ENCODE data around the gene CCDC91.

Gene CCDC91

GRCh38 chr12:28539691-28540323 lies 349.6 kb downstream of the CCDC91 start (continued):
- TF ChIP-seq TSHZ2 (CRISPR knock-in tag; IDR thresholded peaks at IDR 0.05), result no peak
- TF ChIP-seq CSRNP3 (CRISPR knock-in tag; IDR thresholded peaks at IDR 0.05), result no peak
- no peak for TF ChIP-seq ZNF565 (CRISPR knock-in tag; conservative IDR thresholded peaks at IDR 0.05; ENCODE audit: low read depth)
- TF ChIP-seq CREB5 (CRISPR knock-in tag; IDR thresholded peaks at IDR 0.05; ENCODE audit: low read depth), result no peak
- TF ChIP-seq CSDC2 (CRISPR knock-in tag; IDR thresholded peaks at IDR 0.05), result no peak
- no peak for TF ChIP-seq ZFP30 (CRISPR knock-in tag; IDR thresholded peaks at IDR 0.05)
- TF ChIP-seq TCF4 (CRISPR knock-in tag; IDR thresholded peaks at IDR 0.05; ENCODE audit: borderline replicate concordance), result no peak
- no peak for TF ChIP-seq OSR1 (CRISPR knock-in tag; IDR thresholded peaks at IDR 0.05)

GRCh38 chr12:28540324-28540714 lies 350.1 kb downstream of the CCDC91 start:
- no peak for TF ChIP-seq CSDC2 (CRISPR knock-in tag; IDR thresholded peaks at IDR 0.05)
- no peak for TF ChIP-seq ZFP30 (CRISPR knock-in tag; IDR thresholded peaks at IDR 0.05)
- no peak for TF ChIP-seq ZFP3 (CRISPR knock-in tag; IDR thresholded peaks at IDR 0.05)
- no peak for TF ChIP-seq PATZ1 (CRISPR knock-in tag; IDR thresholded peaks at IDR 0.05; ENCODE audit: borderline replicate concordance)
- TF ChIP-seq ZNF8 (CRISPR knock-in tag; IDR thresholded peaks at IDR 0.05), result no peak
- TF ChIP-seq BACH2 (CRISPR knock-in tag; IDR thresholded peaks at IDR 0.05; ENCODE audit: borderline replicate concordance), result no peak
- no peak for TF ChIP-seq ESRRG (CRISPR knock-in tag; IDR thresholded peaks at IDR 0.05)
- TF ChIP-seq ZNF70 (CRISPR knock-in tag; IDR thresholded peaks at IDR 0.05), result no peak
- no peak for TF ChIP-seq PPARA (CRISPR knock-in tag; IDR thresholded peaks at IDR 0.05; ENCODE audit: borderline replicate concordance)
- TF ChIP-seq SNAI2 (CRISPR knock-in tag; IDR thresholded peaks at IDR 0.05), result no peak
- no peak for TF ChIP-seq ZNF565 (CRISPR knock-in tag; conservative IDR thresholded peaks at IDR 0.05; ENCODE audit: low read depth)
- TF ChIP-seq TCF4 (CRISPR knock-in tag; IDR thresholded peaks at IDR 0.05; ENCODE audit: borderline replicate concordance), result no peak
- TF ChIP-seq POU6F1 (CRISPR knock-in tag; IDR thresholded peaks at IDR 0.05; ENCODE audit: borderline replicate concordance, low read depth), result no peak
- TF ChIP-seq ZC3H10 (CRISPR knock-in tag; IDR thresholded peaks at IDR 0.05), result no peak
- ATAC-seq, result no peak

- ATAC-seq, result no peak
- TF ChIP-seq ZFP3 (CRISPR knock-in tag; IDR thresholded peaks at IDR 0.05), result no peak
- TF ChIP-seq SNAI2 (CRISPR knock-in tag; IDR thresholded peaks at IDR 0.05), result no peak
- TF ChIP-seq ZC3H10 (CRISPR knock-in tag; IDR thresholded peaks at IDR 0.05), result no peak
- TF ChIP-seq GLIS3 (CRISPR knock-in tag; IDR thresholded peaks at IDR 0.05), result no peak
- no peak for TF ChIP-seq BACH2 (CRISPR knock-in tag; IDR thresholded peaks at IDR 0.05; ENCODE audit: borderline replicate concordance)
- no peak for TF ChIP-seq PATZ1 (CRISPR knock-in tag; IDR thresholded peaks at IDR 0.05; ENCODE audit: borderline replicate concordance)
- no peak for TF ChIP-seq TOX (CRISPR knock-in tag; IDR thresholded peaks at IDR 0.05; ENCODE audit: borderline replicate concordance)
- TF ChIP-seq CSRNP3 (CRISPR knock-in tag; IDR thresholded peaks at IDR 0.05), result no peak
- TF ChIP-seq ARNTL (CRISPR knock-in tag; IDR thresholded peaks at IDR 0.05; ENCODE audit: borderline replicate concordance, low read depth), result no peak
- no peak for TF ChIP-seq OSR1 (CRISPR knock-in tag; IDR thresholded peaks at IDR 0.05)
- TF ChIP-seq ZFP30 (CRISPR knock-in tag; IDR thresholded peaks at IDR 0.05), result no peak
- TF ChIP-seq ESRRG (CRISPR knock-in tag; IDR thresholded peaks at IDR 0.05), result no peak
Measured at GRCh38 chr12:28543021-28543890, 353.0 kb downstream of the CCDC91 start.

All from SK-N-SH treated with all-trans-retinoic acid at 6 μM for 48 hours (cell line).